GM10847 (cell line): ENCODE measurements around the gene CHCHD5.

ENCODE experiments used
- POLR2A ChIP-seq: IDR thresholded peaks from 2 replicates; pipeline ENCODE4 v1.6.1; 2011; ENCODE audit not compliant: insufficient read length; ENCODE audit errors: extremely low read depth

The CHCHD5 gene

GRCh38 chr2:112582314-112582746 lies 2.1 kb upstream of the CHCHD5 start:
- no peak for TF ChIP-seq POLR2A

GRCh38 chr2:112583497-112584133 lies 794 bp upstream of the CHCHD5 start:
- no peak for TF ChIP-seq POLR2A

GRCh38 chr2:112584891-112585250 lies 462 bp downstream of the CHCHD5 start:
- TF ChIP-seq POLR2A, result no peak

DNA sequence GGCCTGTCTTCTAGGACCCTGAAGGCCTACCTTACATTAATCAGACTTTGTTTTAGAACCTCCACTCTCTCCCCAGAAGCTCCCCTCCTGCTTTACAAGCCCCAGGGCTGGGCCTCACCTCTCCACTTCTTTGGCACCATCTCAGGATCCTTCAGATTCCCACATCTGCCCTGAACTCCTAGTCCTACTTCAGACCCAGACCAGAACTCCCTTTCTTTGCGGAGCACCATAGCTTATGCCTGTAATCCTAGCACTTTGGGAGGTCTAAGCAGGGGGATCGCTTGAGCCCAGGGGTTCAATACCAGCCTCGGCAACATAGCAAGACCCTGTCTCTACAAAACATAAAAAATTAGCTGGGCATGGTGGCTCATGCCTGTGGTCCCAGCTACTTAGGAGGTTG lies 991 bp downstream of the CHCHD5 start:
- no peak for TF ChIP-seq POLR2A

DNA sequence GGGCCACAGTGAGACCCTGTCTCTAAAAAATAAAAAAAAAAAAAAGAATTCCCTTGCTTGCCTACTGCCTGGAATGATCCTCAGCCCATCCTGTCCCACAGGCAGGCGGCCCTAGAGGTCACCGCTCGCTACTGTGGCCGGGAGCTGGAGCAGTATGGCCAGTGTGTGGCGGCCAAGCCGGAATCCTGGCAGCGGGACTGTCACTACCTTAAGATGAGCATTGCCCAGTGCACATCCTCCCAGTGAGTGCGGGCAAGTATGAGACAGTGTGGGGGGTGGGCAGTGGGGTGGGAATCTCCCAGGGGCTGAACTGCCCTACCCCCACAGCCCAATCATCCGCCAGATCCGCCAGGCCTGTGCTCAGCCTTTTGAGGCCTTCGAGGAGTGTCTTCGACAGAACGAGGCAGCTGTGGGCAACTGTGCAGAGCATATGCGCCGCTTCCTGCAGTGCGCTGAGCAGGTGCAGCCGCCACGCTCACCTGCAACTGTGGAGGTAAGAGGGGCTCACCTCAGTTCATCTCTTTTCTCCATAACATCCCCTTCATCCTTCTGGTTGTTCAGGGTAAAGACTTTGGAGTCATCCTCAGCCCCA lies 1.6 kb downstream of the CHCHD5 start:
- no peak for TF ChIP-seq POLR2A

DNA sequence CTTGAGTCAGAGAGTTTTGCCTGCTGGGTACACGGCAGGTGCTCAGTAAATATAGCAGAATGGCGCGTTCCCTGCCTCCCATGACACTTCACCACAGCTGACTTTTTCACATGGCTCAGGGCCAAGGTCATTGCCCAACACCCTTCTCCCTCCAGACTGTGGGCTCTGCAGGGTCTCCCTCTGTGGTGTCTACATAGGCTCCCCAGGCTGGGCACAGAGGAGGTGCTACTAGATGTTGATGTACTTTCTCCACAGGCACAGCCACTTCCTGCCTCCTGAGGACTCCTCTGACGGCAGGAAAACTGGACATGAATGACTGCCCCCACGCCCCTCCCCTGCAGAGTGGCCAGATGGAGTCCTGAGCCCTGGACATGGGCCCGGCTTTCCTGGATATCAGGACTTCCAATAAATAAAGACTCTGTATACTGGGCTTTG lies 4.2 kb downstream of the CHCHD5 start:
- TF ChIP-seq POLR2A, result no peak

- TF ChIP-seq POLR2A, result no peak
These were observed 7.0 kb downstream of the CHCHD5 start for GRCh38 chr2:112591413-112591812.

GRCh38 chr2:112593736-112594135 lies 9.3 kb downstream of the CHCHD5 start:
- no peak for TF ChIP-seq POLR2A

DNA sequence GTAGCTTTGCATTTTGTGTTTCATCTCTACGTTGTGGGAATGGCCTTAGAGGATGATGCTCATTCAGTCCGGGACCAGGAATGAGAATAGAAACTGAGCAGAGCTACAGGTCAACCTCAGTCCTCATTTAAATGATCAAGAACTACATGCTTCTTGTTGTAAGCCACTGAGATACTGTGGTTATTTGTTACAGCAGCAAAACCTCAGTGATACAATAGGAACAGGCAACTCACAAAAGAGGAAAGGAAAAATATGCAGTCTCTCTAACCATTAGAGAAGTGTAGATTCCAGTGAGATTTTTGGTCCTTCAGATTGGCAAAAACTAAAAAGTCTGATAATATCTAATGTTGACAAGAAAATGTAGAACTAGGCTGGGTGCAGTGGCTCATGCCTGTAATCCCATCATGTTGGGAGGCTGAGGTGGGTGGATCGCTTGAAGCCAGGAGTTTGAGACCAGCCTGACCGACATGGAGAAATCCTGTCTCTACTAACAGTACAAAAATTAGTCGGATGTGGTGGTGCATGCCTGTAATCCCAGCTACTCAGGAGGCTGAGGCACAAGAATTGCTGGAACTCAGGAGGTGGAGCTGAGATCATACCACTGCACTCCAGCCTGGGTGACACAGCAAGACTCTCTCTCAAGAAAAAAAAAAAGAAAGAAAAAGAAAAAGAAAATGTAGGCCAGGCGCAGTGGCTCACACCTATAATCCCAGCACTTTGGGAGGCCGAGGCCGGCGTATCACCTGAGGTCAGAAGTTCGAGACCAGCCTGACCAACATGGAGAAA lies 13.3 kb downstream of the CHCHD5 start:
- no peak for TF ChIP-seq POLR2A

DNA sequence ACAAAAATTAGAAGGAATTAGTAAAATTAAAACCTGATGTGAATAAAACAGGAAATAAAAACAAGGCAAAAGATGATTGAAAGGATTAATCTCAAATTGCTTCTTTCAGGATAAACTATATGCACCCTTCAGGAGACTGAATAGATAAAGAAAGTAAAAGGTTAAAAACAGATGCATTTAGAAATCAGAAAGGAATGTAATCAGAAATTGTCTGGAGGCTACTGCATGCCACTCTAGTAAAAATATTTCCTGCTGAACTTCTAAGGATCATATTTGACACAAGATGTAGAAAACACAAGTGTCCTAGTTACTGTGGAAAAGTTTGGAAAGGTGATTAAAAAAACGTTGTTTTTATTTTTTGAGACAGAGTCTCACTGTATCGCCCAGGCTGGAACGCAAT lies 16.2 kb downstream of the CHCHD5 start:
- TF ChIP-seq POLR2A, result no peak

GRCh38 chr2:112601754-112602153 lies 17.3 kb downstream of the CHCHD5 start:
- no peak for TF ChIP-seq POLR2A

- TF ChIP-seq POLR2A, result no peak
These were observed 18.5 kb downstream of the CHCHD5 start for GRCh38 chr2:112602917-112603316.

DNA sequence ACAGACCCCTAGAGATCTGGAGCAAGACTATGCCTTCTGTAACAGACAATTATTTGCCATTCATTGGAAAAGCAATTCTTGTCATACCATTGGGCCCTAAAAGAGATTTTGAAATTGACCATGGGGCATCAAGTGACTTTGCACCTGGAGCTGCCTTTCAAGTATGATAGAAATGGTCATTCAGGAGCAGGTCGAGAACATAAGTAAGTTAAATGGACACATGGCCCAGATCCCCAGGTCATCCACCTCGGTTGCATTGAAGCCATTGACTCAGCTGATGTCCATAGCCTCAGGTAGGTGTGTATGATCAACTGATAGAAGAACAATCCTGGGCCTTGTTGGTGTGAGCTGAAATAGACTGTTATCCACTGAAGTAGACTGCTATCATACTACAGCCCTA lies 19.3 kb downstream of the CHCHD5 start:
- TF ChIP-seq POLR2A, result no peak

DNA sequence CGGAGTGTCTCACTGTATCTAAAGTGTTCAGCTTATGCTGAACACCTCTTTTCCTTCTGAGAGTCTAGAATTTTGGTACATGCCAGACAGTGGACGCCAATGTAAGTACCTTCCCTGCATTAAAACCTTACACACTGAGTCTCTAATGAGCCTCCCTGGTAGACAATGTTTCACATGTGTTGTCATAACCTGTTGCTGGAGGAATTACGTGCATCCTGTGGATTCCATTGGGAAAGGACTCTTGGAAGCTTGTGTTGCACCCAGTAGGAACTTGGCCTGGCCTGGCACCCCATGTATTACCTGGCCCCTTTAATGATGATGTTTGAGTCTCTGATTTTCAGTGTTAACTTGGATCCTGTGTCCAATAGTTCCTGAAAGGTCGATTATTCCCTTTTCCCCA lies 20.5 kb downstream of the CHCHD5 start:
- TF ChIP-seq POLR2A, result no peak

DNA sequence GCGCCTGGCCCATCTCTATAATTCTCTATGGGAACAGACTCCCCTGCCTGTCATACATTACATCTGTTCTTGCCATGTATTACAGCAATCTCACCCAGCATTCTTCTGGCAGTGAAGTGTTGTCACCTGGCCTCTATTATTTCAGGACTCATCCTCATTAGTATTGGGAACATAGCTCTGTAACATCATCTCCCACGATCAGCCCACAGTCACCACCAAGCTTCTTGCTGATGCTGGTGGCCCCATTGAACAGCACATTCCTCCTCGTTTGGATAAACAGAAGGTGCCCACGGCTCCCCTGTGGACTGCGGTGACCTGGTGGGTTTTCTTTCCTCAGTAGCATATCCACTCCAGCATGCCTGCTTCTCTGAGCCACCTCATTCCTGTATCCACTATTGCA lies 21.5 kb downstream of the CHCHD5 start:
- TF ChIP-seq POLR2A, result no peak

DNA sequence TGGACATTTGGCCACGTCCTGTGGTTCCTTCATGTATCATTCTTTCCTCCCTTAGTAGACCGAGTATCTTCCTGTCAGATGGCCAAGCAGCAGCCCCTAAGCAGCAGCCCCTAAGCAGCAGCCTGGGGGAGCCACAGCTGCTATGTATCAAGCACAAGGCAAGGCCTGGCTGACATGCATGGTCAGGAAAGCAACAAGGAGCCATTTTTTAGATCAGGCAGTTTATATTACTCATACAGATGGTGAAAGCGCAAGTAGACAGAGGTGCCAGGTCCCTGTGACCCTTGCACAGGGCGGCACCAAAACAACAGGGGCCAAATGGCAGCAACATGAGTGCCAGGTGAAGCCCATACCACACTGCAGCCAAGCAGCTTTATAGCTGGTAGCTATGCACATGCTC lies 22.1 kb downstream of the CHCHD5 start:
- TF ChIP-seq POLR2A, result no peak

- no peak for TF ChIP-seq POLR2A
These were observed 23.4 kb downstream of the CHCHD5 start for GRCh38 chr2:112607680-112608438.
